ENCODE measurements around the gene TM4SF18.

The TM4SF18 gene

DNA sequence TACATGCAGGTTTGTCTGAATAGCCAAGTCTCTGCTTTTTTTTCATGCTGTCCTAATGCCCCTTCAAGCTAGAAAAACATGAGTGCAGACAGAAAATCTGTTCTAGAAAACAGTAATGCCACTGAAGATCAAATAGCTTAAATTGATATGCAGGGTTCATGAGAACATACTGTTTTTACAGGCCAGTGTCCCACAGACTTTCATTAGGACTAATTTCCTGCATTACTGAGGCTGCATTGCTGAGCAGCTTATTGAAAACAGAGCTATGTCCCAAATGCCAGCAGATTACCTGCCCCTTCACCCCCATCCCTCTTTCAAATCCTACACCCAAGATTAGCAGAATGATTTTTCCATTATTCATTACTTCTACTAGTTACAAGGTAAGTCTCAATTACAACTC is 665 bp downstream of the TM4SF18 start:
- H3K9ac ChIP-seq (ENCODE audit: low read length), result no peak overlapping the region

GRCh38 chr3:149332227-149332765 is 1.1 kb downstream of the TM4SF18 start:
- H4K8ac ChIP-seq (ENCODE audit: low read depth, low read length), result no peak overlapping the region
- no peak overlapping the region for H2BK12ac ChIP-seq (ENCODE audit: low read length)
- no peaks in the 10 kb centered on the region for H3K27me3 ChIP-seq (ENCODE audit: insufficient read depth, low read length)
- H2AFZ ChIP-seq (ENCODE audit: insufficient read depth, low read length, poor library complexity), result no peak overlapping the region
- H3K4ac ChIP-seq (ENCODE audit: low read depth, low read length), result no peak overlapping the region
- H3K9ac ChIP-seq (ENCODE audit: low read length), result no peak overlapping the region
- H3K4me1 ChIP-seq (ENCODE audit: control insufficient read depth in 1 of 2, insufficient read depth in 2 of 2, low read length in 2 of 2), result peaks cover 2% of the 10 kb centered on the region in 2 experiments
- no peak overlapping the region for H3K14ac ChIP-seq (ENCODE audit: low read length)
- H3K23ac ChIP-seq (ENCODE audit: low read length), result no peak overlapping the region
- H4K12ac ChIP-seq (ENCODE audit: low read depth, low read length), result no peak overlapping the region
- no peak overlapping the region for H2BK5ac ChIP-seq (ENCODE audit: low read depth, low read length, poor library complexity)
- H2AK5ac ChIP-seq (ENCODE audit: low read length), result no peak overlapping the region
- H3K36me3 ChIP-seq (ENCODE audit: control insufficient read depth in 1 of 2, insufficient read depth in 2 of 2, low read length in 2 of 2), result no peaks in the 10 kb centered on the region
- H3K79me1 ChIP-seq (ENCODE audit: low read length), result no peaks in the 10 kb centered on the region
- no peak overlapping the region for H3K27ac ChIP-seq (ENCODE audit: low read depth, low read length)
- no CpG with 5 or more reads among the region's 1 CpG for WGBS (ENCODE audit: extremely low coverage, insufficient coverage, insufficient read length)
- DNase-seq, result no peak
- H2BK120ac ChIP-seq (ENCODE audit: insufficient read depth, low read length, poor library complexity), result no peak overlapping the region
- H3K18ac ChIP-seq (ENCODE audit: low read length), result no peak overlapping the region
- H4K91ac ChIP-seq (ENCODE audit: low read depth, low read length), result no peak overlapping the region
- H3K4me2 ChIP-seq (ENCODE audit: low read length), result no peak overlapping the region
- H3K4me3 ChIP-seq (ENCODE audit: low read depth, low read length), result no peak overlapping the region
- H3K9me3 ChIP-seq (ENCODE audit: insufficient read depth, low read depth, low read length), result no peaks in the 10 kb centered on the region
- no peaks in the 10 kb centered on the region for H3K79me2 ChIP-seq (ENCODE audit: control insufficient read depth, insufficient read depth, low read length, poor library complexity)

More for the DNA sequence above, 665 bp downstream of the TM4SF18 start:
- Histone ChIP-seq H3K4me2 (ENCODE audit: low read length) (no peak overlapping the region), H2BK12ac (ENCODE audit: low read length) (no peak overlapping the region), H2AK5ac (ENCODE audit: low read length) (no peak overlapping the region), H4K8ac (ENCODE audit: low read depth, low read length) (no peak overlapping the region), H3K27ac (ENCODE audit: low read depth, low read length) (no peak overlapping the region), H3K4me1 (ENCODE audit: control insufficient read depth in 1 of 2, insufficient read depth in 2 of 2, low read length in 2 of 2) (peaks cover 2% of the 10 kb centered on the region in 2 experiments), H2BK5ac (ENCODE audit: low read depth, low read length, poor library complexity) (no peak overlapping the region), H3K27me3 (ENCODE audit: insufficient read depth, low read length) (no peaks in the 10 kb centered on the region), H3K23ac (ENCODE audit: low read length) (no peak overlapping the region), H2AFZ (ENCODE audit: insufficient read depth, low read length, poor library complexity) (no peak overlapping the region), H3K4ac (ENCODE audit: low read depth, low read length) (no peak overlapping the region), H2BK120ac (ENCODE audit: insufficient read depth, low read length, poor library complexity) (no peak overlapping the region), H3K79me2 (ENCODE audit: control insufficient read depth, insufficient read depth, low read length, poor library complexity) (no peaks in the 10 kb centered on the region), H3K4me3 (ENCODE audit: low read depth, low read length) (no peak overlapping the region), H3K9me3 (ENCODE audit: insufficient read depth, low read depth, low read length) (no peaks in the 10 kb centered on the region), H3K79me1 (ENCODE audit: low read length) (no peaks in the 10 kb centered on the region), H4K12ac (ENCODE audit: low read depth, low read length) (no peak overlapping the region), H3K18ac (ENCODE audit: low read length) (no peak overlapping the region), H3K36me3 (ENCODE audit: control insufficient read depth in 1 of 2, insufficient read depth in 2 of 2, low read length in 2 of 2) (no peaks in the 10 kb centered on the region), H3K14ac (ENCODE audit: low read length) (no peak overlapping the region), H4K91ac (ENCODE audit: low read depth, low read length) (no peak overlapping the region)
- no peak for DNase-seq

DNA sequence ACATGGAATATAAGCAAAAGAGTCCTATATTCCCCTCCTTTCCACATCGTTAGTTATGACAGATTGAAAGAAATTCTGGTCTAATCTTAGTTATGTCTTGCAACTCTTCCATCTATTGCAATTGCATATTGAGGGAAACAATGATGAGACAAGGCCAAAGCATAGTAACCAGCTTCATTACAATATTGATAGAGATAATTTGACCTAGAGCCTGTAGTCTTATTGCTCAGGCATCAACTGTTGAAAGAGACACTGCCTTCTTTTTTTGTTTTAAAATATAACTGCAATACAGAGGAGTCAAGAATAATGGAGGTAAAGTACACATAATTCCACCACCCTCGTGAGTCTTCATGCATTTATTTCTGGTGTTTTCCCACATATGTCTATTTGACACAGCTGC is 2.0 kb downstream of the TM4SF18 start:
- no peak for DNase-seq

GRCh38 chr3:149330609-149331331 is 2.7 kb downstream of the TM4SF18 start:
- no peaks in the 10 kb centered on the region for H3K79me2 ChIP-seq (ENCODE audit: control insufficient read depth, insufficient read depth, low read length, poor library complexity)
- H2BK120ac ChIP-seq (ENCODE audit: insufficient read depth, low read length, poor library complexity), result no peak overlapping the region
- WGBS (ENCODE audit: extremely low coverage, insufficient coverage, insufficient read length), result no CpG with 5 or more reads among the region's 2 CpGs
- peaks cover 2% of the 10 kb centered on the region in 2 experiments for H3K4me1 ChIP-seq (ENCODE audit: control insufficient read depth in 1 of 2, insufficient read depth in 2 of 2, low read length in 2 of 2)
- no peak overlapping the region for H2AFZ ChIP-seq (ENCODE audit: insufficient read depth, low read length, poor library complexity)
- H4K91ac ChIP-seq (ENCODE audit: low read depth, low read length), result no peak overlapping the region
- H3K9me3 ChIP-seq (ENCODE audit: insufficient read depth, low read depth, low read length), result no peaks in the 10 kb centered on the region
- no peak for DNase-seq
- no peak overlapping the region for H2BK12ac ChIP-seq (ENCODE audit: low read length)
- no peak overlapping the region for H3K4ac ChIP-seq (ENCODE audit: low read depth, low read length)
- no peak overlapping the region for H3K23ac ChIP-seq (ENCODE audit: low read length)
- H3K18ac ChIP-seq (ENCODE audit: low read length), result no peak overlapping the region
- H3K79me1 ChIP-seq (ENCODE audit: low read length), result no peaks in the 10 kb centered on the region
- no peaks in the 10 kb centered on the region for H3K27me3 ChIP-seq (ENCODE audit: insufficient read depth, low read length)
- H4K8ac ChIP-seq (ENCODE audit: low read depth, low read length), result no peak overlapping the region
- no peak overlapping the region for H3K4me2 ChIP-seq (ENCODE audit: low read length)
- no peak overlapping the region for H3K27ac ChIP-seq (ENCODE audit: low read depth, low read length)
- H3K9ac ChIP-seq (ENCODE audit: low read length), result no peak overlapping the region
- H3K36me3 ChIP-seq (ENCODE audit: control insufficient read depth in 1 of 2, insufficient read depth in 2 of 2, low read length in 2 of 2), result no peaks in the 10 kb centered on the region
- no peak overlapping the region for H2BK5ac ChIP-seq (ENCODE audit: low read depth, low read length, poor library complexity)
- no peak overlapping the region for H3K4me3 ChIP-seq (ENCODE audit: low read depth, low read length)
- H2AK5ac ChIP-seq (ENCODE audit: low read length), result no peak overlapping the region
- H3K14ac ChIP-seq (ENCODE audit: low read length), result no peak overlapping the region
- H4K12ac ChIP-seq (ENCODE audit: low read depth, low read length), result no peak overlapping the region

More for the DNA sequence above, 2.0 kb downstream of the TM4SF18 start:
- Histone ChIP-seq H2BK5ac (ENCODE audit: low read depth, low read length, poor library complexity) (no peak overlapping the region), H4K8ac (ENCODE audit: low read depth, low read length) (no peak overlapping the region), H3K18ac (ENCODE audit: low read length) (no peak overlapping the region), H3K4me1 (ENCODE audit: control insufficient read depth in 1 of 2, insufficient read depth in 2 of 2, low read length in 2 of 2) (peaks cover 2% of the 10 kb centered on the region in 2 experiments), H3K4me3 (ENCODE audit: low read depth, low read length) (no peak overlapping the region), H3K4ac (ENCODE audit: low read depth, low read length) (no peak overlapping the region), H3K36me3 (ENCODE audit: control insufficient read depth in 1 of 2, insufficient read depth in 2 of 2, low read length in 2 of 2) (no peaks in the 10 kb centered on the region), H4K12ac (ENCODE audit: low read depth, low read length) (no peak overlapping the region), H3K79me1 (ENCODE audit: low read length) (no peaks in the 10 kb centered on the region), H3K4me2 (ENCODE audit: low read length) (no peak overlapping the region), H2AK5ac (ENCODE audit: low read length) (no peak overlapping the region), H2AFZ (ENCODE audit: insufficient read depth, low read length, poor library complexity) (no peak overlapping the region), H2BK12ac (ENCODE audit: low read length) (no peak overlapping the region), H3K79me2 (ENCODE audit: control insufficient read depth, insufficient read depth, low read length, poor library complexity) (no peaks in the 10 kb centered on the region), H2BK120ac (ENCODE audit: insufficient read depth, low read length, poor library complexity) (no peak overlapping the region), H3K27ac (ENCODE audit: low read depth, low read length) (no peak overlapping the region), H3K27me3 (ENCODE audit: insufficient read depth, low read length) (no peaks in the 10 kb centered on the region), H3K9ac (ENCODE audit: low read length) (no peak overlapping the region), H3K14ac (ENCODE audit: low read length) (no peak overlapping the region), H3K9me3 (ENCODE audit: insufficient read depth, low read depth, low read length) (no peaks in the 10 kb centered on the region), H3K23ac (ENCODE audit: low read length) (no peak overlapping the region), H4K91ac (ENCODE audit: low read depth, low read length) (no peak overlapping the region)
- WGBS (ENCODE audit: extremely low coverage, insufficient coverage, insufficient read length), result no CpG with 5 or more reads among the region's 2 CpGs

All from trophoblast cell (in vitro differentiated cells and primary cell).